ENCODE measurements around the gene C19orf44.
"Not testable (repeated sequence)": the region's sequence is repeated elsewhere in the genome, so short reads cannot be mapped to it uniquely, and the experiment has no call there.

Gene C19orf44

DNA sequence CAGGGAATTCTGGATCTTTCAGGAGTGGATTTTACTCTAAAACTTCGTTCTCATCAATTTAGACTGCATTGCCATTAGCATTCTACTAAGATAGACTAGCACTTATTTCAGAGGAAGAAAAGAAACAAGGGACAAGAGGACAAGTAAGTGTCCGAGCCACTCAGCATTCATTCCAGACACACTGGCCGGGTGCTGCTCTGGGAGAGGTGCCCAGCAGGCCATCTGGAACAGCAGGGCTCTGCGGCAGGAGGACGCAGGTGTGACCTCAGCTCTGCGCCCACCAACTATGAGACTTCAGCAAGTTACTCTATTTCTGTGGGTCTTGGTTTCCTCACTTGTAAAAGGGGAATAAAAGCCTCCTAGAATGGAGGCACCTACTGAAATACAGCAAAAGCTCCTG, 28.6 kb upstream of the C19orf44 start:
- DNase-seq (ENCODE audit: low read depth) = no peak

DNA sequence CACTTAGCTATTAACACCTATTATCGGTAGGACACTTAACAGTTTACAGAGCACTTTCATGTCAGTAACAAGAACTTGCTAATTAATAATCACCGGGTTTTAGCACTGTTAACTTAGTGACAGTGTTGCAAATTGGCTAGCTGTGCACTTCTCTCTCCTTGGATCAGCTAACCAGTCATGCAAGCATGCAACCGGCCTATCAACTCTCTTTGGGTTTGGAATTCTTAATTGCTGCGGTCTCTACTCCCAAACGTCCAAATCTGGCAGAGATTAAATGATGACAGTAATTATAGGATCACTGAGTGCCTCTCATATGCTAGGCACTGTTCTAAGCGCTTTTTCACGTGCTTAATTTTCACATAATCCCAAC, 25.7 kb upstream of the C19orf44 start:
- no peak for DNase-seq (ENCODE audit: low read depth)

DNA sequence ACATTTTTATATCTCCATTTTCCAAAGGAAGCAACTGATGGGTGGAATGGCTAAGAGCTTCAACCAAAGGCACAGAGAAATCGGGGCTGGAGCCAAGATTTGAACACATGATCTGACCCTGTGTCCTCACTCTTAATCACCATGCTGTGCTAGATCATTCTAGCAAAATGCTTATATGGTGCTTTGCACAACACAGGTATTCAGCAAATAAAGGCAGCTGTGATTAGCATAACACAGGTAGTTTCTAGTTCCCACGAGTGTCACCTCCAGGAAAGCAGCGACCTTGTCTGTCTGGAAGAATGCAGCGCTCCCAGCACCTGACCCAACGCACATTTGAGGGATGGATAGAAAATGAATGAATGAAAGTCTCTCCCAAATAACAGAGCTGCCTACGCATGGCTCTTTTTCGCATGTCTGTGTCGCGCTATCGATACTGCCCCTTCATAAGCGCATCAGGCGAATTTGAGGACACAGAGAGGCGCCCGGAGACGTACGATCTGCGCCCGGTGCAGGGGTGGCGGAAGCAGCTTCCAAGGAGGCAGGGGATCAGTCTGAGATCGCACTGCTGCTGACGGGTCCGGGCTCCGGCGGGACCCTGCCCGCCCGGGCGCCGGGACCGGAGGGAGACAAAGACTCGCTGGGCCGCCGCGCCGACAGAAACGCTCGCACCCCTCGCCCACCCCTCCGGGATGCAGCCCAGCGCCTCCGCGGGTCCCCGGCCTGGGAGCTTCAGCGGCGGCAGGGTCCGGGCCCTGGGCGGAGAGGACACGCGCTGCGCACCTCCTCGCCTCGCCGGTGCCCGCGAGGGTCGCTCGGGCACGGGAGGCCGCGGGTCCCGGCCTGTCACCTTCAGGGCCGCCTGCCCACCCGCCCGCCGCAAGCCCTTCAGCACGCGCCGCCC, 25.0 kb upstream of the C19orf44 start:
- no peak for DNase-seq (ENCODE audit: low read depth)

- not testable (repeated sequence) for DNase-seq (ENCODE audit: low read depth)
Measured at GRCh38 chr19:16472559-16472899, 23.7 kb upstream of the C19orf44 start.

GRCh38 chr19:16472992-16473391, 23.2 kb upstream of the C19orf44 start:
- no peak for DNase-seq (ENCODE audit: low read depth)

GRCh38 chr19:16473875-16474392, 22.3 kb upstream of the C19orf44 start:
- DNase-seq (ENCODE audit: low read depth) = no peak

GRCh38 chr19:16476401-16476800, 19.8 kb upstream of the C19orf44 start:
- DNase-seq (ENCODE audit: low read depth) = no peak

- no peak for DNase-seq (ENCODE audit: low read depth)
Measured at GRCh38 chr19:16477311-16477710, 18.9 kb upstream of the C19orf44 start.

GRCh38 chr19:16482745-16483144, 13.4 kb upstream of the C19orf44 start:
- no peak for DNase-seq (ENCODE audit: low read depth)

DNA sequence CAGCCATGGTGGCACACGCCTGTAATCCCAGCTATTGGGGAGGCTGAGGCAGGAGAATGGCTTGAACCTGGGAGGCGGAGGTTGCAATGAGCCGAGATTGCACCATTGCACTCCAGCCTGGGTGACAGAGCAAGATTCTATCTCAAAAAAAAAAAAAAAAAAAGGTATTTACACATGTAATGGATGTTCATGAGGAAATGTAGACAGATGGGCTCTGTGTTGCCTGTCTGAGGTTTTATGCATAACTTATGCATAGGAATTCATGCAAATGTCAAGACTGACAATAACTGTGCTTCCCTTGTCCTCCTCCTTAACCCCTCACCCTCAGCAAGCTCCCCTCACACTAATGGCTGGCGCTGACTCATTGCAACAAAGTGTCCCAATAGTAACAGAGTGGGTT, 9.7 kb upstream of the C19orf44 start:
- not testable (repeated sequence) for DNase-seq (ENCODE audit: low read depth)

DNA sequence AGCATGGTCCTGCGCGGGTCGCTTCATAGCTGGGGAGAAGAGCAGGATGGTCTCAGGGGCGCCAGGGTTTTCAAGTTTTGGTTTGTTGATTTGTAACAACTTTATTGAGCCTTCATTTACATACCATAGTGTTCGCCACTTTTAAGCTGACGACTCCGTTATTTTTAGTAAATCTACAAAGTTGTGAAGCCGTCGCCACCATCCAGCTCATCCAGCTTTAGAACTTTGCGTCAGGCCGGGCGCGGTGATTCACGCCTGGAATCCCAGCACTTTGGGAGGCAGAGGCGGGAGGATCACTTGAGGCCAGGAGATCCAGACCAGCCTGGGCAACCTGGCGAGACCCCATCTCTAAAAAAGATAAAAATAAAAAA, 404 bp downstream of the C19orf44 start:
- no peak for DNase-seq (ENCODE audit: low read depth)

- DNase-seq (ENCODE audit: low read depth) = no peak
Measured at GRCh38 chr19:16497042-16497441, 848 bp downstream of the C19orf44 start.

DNA sequence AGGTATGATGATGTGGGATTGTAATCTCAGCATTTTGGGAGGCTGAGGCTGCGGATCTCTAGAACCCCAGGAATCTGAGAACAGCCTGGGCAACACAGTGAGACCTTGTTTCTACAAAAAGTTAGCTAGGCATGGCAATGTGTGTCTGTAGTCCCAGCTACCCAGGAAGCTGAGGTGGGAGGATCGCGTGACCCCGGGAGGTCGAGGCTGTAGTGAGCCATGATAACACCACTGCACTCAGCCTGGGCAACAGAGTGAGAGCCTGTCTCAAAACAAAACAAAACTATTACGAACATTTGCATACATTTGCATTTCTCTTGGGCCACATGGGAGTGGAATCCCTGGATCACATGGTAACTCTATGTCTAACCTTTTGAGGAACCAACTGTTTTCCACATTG, 1.6 kb downstream of the C19orf44 start:
- DNase-seq (ENCODE audit: low read depth) = no peak

DNA sequence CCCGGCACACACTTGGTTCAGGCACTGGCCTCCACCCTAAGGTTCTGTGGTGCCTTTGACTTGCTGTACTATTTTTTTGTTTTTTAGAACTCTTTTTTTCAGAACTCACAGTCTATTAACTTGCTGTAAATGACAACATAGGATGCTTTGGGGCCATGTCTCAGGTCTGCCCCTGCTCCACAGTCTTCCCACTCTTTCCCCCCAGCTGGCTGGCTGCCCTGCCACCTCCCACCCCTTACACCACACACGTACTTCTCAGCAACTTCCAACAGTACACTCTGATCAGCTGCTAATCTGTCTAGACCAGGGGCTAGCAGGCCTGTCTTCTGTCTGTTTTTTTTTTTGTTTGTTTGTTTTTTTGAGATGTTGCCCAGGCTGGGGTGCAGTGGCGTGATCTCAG, 8.1 kb downstream of the C19orf44 start:
- DNase-seq (ENCODE audit: low read depth) = no peak

GRCh38 chr19:16506161-16506560, 10.0 kb downstream of the C19orf44 start:
- not testable (repeated sequence) for DNase-seq (ENCODE audit: low read depth)

DNA sequence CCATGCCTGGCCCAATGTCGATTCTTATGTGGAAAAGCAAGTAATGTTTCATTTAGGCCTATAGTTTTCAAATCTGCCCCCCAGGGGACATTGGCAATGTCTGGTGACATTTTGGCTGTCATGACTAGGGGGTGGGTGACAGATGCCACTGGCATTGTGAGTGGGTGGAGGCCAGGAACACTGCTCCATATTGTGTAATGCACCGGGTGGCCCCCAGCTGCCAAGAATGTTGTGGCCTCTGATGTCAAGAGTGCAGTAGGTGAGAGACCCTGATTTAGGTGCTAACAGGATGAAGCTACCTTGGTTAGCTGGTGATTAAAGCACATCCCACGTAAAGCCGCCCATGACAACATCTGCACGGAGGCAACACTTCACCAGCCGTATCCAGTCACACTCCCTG, 10.8 kb downstream of the C19orf44 start:
- DNase-seq (ENCODE audit: low read depth) = no peak

- no peak for DNase-seq (ENCODE audit: low read depth)
Measured at GRCh38 chr19:16508546-16508945, 12.4 kb downstream of the C19orf44 start.

DNA sequence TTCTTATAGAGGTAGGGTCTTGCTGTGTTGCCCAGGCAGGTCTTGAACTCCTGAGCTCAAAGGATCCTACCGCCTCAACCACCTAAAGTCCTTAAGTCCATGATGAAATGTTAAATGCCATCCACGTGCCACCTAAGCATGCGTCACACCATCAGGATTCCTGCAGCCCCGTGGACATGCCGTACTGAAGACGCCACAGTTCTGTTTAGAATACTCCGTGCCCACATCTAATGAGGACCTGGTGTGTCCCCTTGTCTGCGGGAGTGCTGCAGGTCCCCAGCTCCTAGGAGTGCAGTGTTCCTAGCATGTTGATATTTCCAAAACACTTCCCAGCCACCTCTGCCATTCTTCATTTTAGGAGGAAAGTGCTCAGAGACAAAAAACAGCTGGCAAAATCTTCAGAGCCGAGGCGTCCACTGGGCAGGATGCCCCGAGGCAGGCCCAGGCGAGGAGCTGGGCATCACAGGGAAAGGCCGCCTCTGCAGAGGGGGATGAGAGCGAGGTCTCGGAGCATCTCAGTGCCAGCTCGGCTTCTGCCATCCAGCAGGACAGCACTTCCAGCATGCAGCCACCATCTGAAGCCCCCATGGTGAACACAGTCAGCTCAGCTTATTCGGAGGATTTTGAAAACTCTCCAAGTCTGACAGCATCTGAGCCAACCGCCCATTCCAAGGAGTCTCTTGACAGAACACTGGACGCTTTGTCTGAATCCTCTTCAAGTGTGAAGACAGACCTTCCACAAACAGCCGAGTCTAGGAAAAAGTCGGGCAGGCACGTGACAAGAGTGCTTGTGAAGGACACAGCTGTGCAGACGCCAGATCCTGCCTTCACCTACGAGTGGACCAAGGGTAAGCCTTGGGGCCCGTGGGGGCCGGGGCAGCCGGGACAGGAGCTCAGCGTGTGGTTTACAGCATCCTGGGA, 13.2 kb downstream of the C19orf44 start:
- no peak for DNase-seq (ENCODE audit: low read depth)

DNA sequence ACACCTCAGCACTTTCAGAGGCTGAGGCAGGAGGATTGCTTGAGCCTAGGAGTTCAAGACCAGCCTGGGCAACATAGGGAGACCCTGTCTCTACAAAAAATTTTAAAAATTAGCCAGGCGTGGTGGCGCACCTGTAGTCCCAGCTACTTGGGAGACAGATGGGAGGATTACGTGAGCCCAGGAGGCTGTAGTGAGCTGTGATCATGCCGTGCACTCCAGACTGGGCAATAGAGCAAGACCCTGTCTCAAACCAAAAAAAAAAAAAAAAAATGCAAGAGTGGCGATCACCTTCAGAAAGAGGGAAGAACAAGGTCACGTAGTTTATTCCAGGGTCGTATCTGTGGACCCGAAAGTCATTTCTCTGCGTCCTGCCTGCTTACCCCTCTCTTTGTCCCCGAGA, 16.4 kb downstream of the C19orf44 start:
- not testable (repeated sequence) for DNase-seq (ENCODE audit: low read depth)

GRCh38 chr19:16514383-16515019, 18.3 kb downstream of the C19orf44 start:
- DNase-seq (ENCODE audit: low read depth) = no peak

- DNase-seq (ENCODE audit: low read depth) = no peak
Measured at GRCh38 chr19:16516381-16516780, 20.2 kb downstream of the C19orf44 start.

- no peak for DNase-seq (ENCODE audit: low read depth)
Measured at GRCh38 chr19:16516923-16517610, 20.9 kb downstream of the C19orf44 start.

Measured in stimulated activated CD8-positive, alpha-beta memory T cell treated with anti-CD3 and anti-CD28 coated beads, Interleukin-15, amount 100 ng/mL, for 1 hour (primary cell).